ENCODE measurements around the gene HDAC6. TPM values are rescaled to one million over a fixed set of nuclear protein-coding genes. Genes with fewer than 3 reads are reported as not detected.
A peak's percentile ranks its signal among the peaks of the same experiment; 100 is the strongest.

Gene HDAC6
- total and polyA plus RNA-seq, 11 donors = 27.7 to 48.6 (median 36.9) TPM

GRCh38 chrX:48754238-48754637, 47.6 kb upstream of the HDAC6 start:
- ATAC-seq = no peak
- H3K27ac ChIP-seq = no peak overlapping the region
- TF ChIP-seq POLR2A (IDR thresholded peaks at IDR 0.05) (no peak), CTCF (IDR thresholded peaks at IDR 0.05) (no peak)
- intact Hi-C loops (cut with DNase I) = no loop called here
- H3K4me1 ChIP-seq = no peaks in the 10 kb centered on the region
- 58 to 85% (median 60%) methylated on average over 6 to 8 of the region's 8 CpGs for WGBS, 4 donors
- DNase-seq = no peak
- H3K27me3 ChIP-seq = peaks cover 0 to 4% (median 0%) of the 10 kb centered on the region in 9 donors
- no peaks in the 10 kb centered on the region for H3K9me3 ChIP-seq
- no peaks in the 10 kb centered on the region for H3K36me3 ChIP-seq
- H3K4me3 ChIP-seq = no peak overlapping the region

GRCh38 chrX:48761674-48762471, 40.0 kb upstream of the HDAC6 start, which contains the start of gene GLOD5:
GLOD5 (plus strand) TSS chrX:48761747; CDS start chrX:48761791, 44 bp downstream.
- H3K4me3 ChIP-seq = no peak within 1 kb of the TSS
- H3K27ac ChIP-seq = no peak within 1 kb of the TSS
- peaks cover 0 to 25% (median 0%) of the 10 kb centered on the region in 9 donors for H3K27me3 ChIP-seq
- no peaks in the 10 kb centered on the region for H3K36me3 ChIP-seq
- TF ChIP-seq POLR2A (IDR thresholded peaks at IDR 0.05) (no peak), CTCF (IDR thresholded peaks at IDR 0.05) (peak in 1 of 12 donors; percentile 7)
- H3K9me3 ChIP-seq = no peaks in the 10 kb centered on the region
- intact Hi-C loops (cut with DNase I) = no loop called here
- H3K4me1 ChIP-seq = no peaks in the 10 kb centered on the region
- 40 to 59% (median 52%) methylated on average over 10 to 12 of the region's 12 CpGs for WGBS, 4 donors
- DNase-seq = no peak
- peak in 2 of 4 donors; percentile 30 to 39 for ATAC-seq

GRCh38 chrX:48769230-48769629, 32.6 kb upstream of the HDAC6 start:
- ATAC-seq (no peak), DNase-seq (no peak)
- 79 to 87% (median 84%) methylated on average over 6 of the region's 6 CpGs for WGBS, 4 donors
- Histone ChIP-seq H3K4me1 (no peaks in the 10 kb centered on the region), H3K36me3 (no peaks in the 10 kb centered on the region), H3K27ac (no peak overlapping the region), H3K4me3 (no peak overlapping the region), H3K27me3 (peaks cover 0 to 12% (median 0%) of the 10 kb centered on the region in 9 donors), H3K9me3 (no peaks in the 10 kb centered on the region)
- TF ChIP-seq POLR2A (IDR thresholded peaks at IDR 0.05) (no peak), CTCF (IDR thresholded peaks at IDR 0.05) (no peak)
- intact Hi-C loops (cut with DNase I) = no loop called here

- intact Hi-C loops (cut with DNase I) = no loop called here
- no peaks in the 10 kb centered on the region for H3K4me1 ChIP-seq
- no peaks in the 10 kb centered on the region for H3K36me3 ChIP-seq
- DNase-seq = no peak
- no peaks in the 10 kb centered on the region for H3K9me3 ChIP-seq
- TF ChIP-seq POLR2A (IDR thresholded peaks at IDR 0.05) = no peak
- H3K4me3 ChIP-seq = no peak overlapping the region
- H3K27ac ChIP-seq = no peak overlapping the region
- peaks cover 0 to 8% (median 0%) of the 10 kb centered on the region in 9 donors for H3K27me3 ChIP-seq
- no peak for ATAC-seq
- WGBS, 4 donors = 69 to 82% (median 80%) methylated on average over 6 of the region's 6 CpGs
Observed at GRCh38 chrX:48770296-48770695, 31.6 kb upstream of the HDAC6 start.

Measured in heart left ventricle (tissue), 16 donors.